Pancreas (tissue), 10 donors: Measurements from ENCODE around the gene GPR183. TPM values are rescaled to one million over a fixed set of nuclear protein-coding genes. Genes with fewer than 3 reads are reported as not detected.

Experiments used
- ATAC-seq, 4 donors: fragments of 200-7000 bp; cut with Tn5 transposase; one replicate each; pipeline versions ENCODE4 v1.8.0 to v1.9.1; 2020; ENCODE audit warnings: mild to moderate bottlenecking in 4 of 4, moderate library complexity in 4 of 4
- DNase-seq, 6 donors: peaks; one replicate each; pipeline ENCODE4 v3.0.0-alpha.2; 2020
- FAIRE-seq: peaks from 2 replicates; lab custom pipeline; 2012; peaks lifted over from hg19 to GRCh38; lab: Jason Lieb, UNC
- H3K27ac ChIP-seq, 4 donors: fragments of 200-600 bp; sonication (generic); 1 replicate in 3 of 4; 2 replicates in 1 of 4; pipeline versions ENCODE4 v1.5.0 to v1.8.0; 2020
- H3K27me3 ChIP-seq, 4 donors: fragments of 200-600 bp; one replicate each; pipeline ENCODE4 v1.8.0; 2021
- H3K36me3 ChIP-seq, 3 donors: fragments of 200-600 bp; sonication (generic) in 1 of 3; one replicate each; pipeline versions ENCODE4 v1.5.0 to v1.8.0; 2020 to 2021
- H3K4me1 ChIP-seq, 3 donors: fragments of 200-600 bp; one replicate each; pipeline ENCODE4 v1.8.0; 2021
- H3K4me3 ChIP-seq, 4 donors: fragments of 200-600 bp; sonication (generic) in 2 of 4; one replicate each; pipeline versions ENCODE4 v1.5.0 to v1.8.0; 2020 to 2021
- H3K9me3 ChIP-seq, 4 donors: fragments of 200-600 bp; one replicate each; pipeline ENCODE4 v1.8.0; 2021
- WGBS, 2 donors: extraction: QIAGEN DNeasy Blood & Tissue Kit; methylation state at CpG; one replicate each; pipeline ENCODE4 v1.1.7; 2013; 5-methylcytosine and 5-hydroxymethylcytosine counted together
- intact Hi-C, 3 donors: fragments of 100-400 bp; cut with DNase I; formaldehyde crosslinking; loops; one replicate each; pipeline versions ENCODE4 v1.11.1 to v1.14.2; 2022
- polyA plus RNA-seq, 2 donors: library from polyadenylated mRNA; stranded (reverse); fragments of 200-250 nt; gene quantifications; one replicate each; pipeline ENCODE4 v1.2.3, GENCODE V29; 2013
- total RNA-seq, 6 donors: library from RNA; stranded (reverse); fragmentation: NEBNext Ultra II Directional in 4 of 6; extraction: Animal tissue kit (Norgen Biotek cat#: 25700) in 4 of 6; gene quantifications; one replicate each; pipeline versions ENCODE4 v1.2.1 to v1.2.4, GENCODE V29; 2021 to 2023
- TF ChIP-seq, protein P1 (sequence below), 4 donors: fragments of 200-600 bp; sonication (generic) in 3 of 4; IDR thresholded peaks; one replicate each; pipeline versions ENCODE4 v1.5.0 to v1.8.0; 2021; ENCODE audit warnings: antibody characterized with exemption in 4 of 4
- donor health status: healthy with polysubstance abuse.
- donor health status: DM: no; HTN: no; CAD: no; lungs with moderate emphysema.
- donor health status: DM: no; HTN: no; CAD: no.
- donor health status: control.
- donor health status: control.
- donor health status: Bipolar disorder and iron deficiency.
- donor health status: DM: yes; HTN: yes; CAD: no.
- donor health status: DM: no; HTN: no; CAD: no.
- donor health status: DM: no; HTN: no; CAD: no.
- donor health status: DM: yes; HTN: yes; CAD: no.

Gene GPR183
- total and polyA plus RNA-seq, 8 donors = 0.23 to 3.5 (median 0.97) TPM

DNA sequence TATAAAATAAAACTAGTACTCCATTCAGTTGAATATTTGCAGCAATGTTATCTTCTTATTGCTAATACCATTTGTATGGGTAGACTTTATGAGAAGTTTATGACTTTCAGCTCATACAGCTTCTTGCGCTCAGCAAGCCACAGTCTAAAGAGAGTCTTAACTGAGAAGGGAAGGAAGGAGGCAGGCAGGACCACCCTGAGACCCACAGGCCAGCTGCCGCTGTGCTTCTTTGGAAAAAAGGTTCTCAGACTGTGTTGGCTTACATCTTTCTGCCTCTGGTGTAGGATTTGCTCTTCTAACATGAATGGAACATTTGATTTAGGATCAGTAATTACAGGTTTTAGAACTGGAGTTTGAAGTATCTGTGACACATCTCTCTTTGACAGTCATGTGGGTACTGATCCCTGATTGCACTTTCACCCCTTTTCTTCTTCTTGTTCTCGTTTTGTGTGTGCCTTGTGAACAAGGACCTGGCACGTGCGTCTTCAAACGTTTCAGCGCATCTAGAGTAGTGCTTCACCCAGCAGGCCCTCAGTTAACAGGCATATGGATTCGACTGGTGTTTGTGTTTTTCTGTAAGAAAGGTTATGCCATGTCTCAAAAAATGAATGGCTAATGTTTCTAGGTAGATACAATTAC is 41.9 kb downstream of the GPR183 start:
- no peak for ATAC-seq
- DNase-seq = no peak
- TF ChIP-seq, protein P1, sequence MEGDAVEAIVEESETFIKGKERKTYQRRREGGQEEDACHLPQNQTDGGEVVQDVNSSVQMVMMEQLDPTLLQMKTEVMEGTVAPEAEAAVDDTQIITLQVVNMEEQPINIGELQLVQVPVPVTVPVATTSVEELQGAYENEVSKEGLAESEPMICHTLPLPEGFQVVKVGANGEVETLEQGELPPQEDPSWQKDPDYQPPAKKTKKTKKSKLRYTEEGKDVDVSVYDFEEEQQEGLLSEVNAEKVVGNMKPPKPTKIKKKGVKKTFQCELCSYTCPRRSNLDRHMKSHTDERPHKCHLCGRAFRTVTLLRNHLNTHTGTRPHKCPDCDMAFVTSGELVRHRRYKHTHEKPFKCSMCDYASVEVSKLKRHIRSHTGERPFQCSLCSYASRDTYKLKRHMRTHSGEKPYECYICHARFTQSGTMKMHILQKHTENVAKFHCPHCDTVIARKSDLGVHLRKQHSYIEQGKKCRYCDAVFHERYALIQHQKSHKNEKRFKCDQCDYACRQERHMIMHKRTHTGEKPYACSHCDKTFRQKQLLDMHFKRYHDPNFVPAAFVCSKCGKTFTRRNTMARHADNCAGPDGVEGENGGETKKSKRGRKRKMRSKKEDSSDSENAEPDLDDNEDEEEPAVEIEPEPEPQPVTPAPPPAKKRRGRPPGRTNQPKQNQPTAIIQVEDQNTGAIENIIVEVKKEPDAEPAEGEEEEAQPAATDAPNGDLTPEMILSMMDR (IDR thresholded peaks at IDR 0.05) = no peak
- H3K36me3 ChIP-seq = no peaks in the 10 kb centered on the region
- WGBS, 2 donors = 74 to 79% methylated on average over 8 of the region's 8 CpGs
- H3K4me3 ChIP-seq = no peak overlapping the region
- H3K9me3 ChIP-seq = no peaks in the 10 kb centered on the region
- no peak overlapping the region for H3K27ac ChIP-seq
- no peaks in the 10 kb centered on the region for H3K4me1 ChIP-seq
- H3K27me3 ChIP-seq = no peaks in the 10 kb centered on the region
- intact Hi-C loops = loop anchor here in 2 of 3 donors (5.0 to 10.0 kb wide), 3 partner anchors 88 to 172 kb away; no protein-coding TSS in a partner anchor
- FAIRE-seq = no peak

DNA sequence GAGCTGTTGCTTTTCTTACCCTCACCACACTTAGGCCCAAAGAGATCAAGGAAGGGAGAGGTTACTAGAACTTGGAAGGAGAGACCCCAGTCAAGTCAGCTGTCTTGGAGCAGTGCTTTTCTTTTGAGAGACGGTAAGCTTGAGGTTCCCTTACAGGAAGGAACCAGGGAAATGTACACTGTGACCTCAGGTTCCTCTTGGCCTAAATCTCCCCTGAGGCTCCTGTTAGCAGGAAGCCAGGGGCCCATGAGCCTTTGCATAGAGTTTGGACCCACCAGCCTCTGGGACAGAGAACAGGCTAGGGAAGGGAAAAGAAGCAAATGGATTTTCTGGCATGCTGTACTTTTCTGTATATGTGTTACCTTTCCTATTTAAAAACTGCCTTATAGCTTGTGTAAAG is 43.1 kb downstream of the GPR183 start:
- 73 to 83% methylated on average over 1 of the region's 1 CpG for WGBS, 2 donors
- TF ChIP-seq, protein P1 (IDR thresholded peaks at IDR 0.05) = no peak

DNA sequence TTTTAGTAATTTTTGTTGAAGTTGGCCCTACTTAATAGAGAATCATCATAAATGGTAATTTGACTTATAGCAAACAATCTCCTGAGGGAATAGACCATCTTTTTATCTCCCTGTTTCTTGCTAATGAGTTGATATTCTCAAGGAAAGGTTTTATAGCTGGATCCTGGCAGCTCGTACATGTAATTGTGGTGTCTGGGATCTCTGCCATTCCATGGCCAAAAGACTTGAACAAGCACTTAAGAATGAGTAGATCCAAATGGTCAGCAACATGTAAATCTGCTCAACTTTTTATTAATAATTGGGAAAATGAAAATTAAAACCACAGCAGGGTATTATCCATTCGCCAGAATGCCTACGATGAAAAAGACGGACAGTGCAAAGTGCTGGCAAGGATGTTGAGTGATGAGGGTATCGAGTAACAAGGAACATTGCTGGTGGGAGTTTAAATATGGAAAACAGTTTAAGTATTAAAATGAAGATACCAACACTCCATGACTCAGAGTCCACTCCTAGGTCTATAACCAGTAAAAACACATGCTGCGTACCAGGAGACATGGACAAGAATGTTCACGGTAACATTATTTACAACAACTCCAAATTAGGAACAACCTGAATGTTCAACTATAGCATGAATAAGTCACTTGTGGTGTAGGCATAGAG is 43.9 kb downstream of the GPR183 start:
- H3K9me3 ChIP-seq = no peaks in the 10 kb centered on the region
- TF ChIP-seq, protein P1 (IDR thresholded peaks at IDR 0.05) = no peak
- DNase-seq (no peak), ATAC-seq (no peak), FAIRE-seq (no peak)
- intact Hi-C loops = loop anchor here in 2 of 3 donors (5.0 to 10.0 kb wide), 2 partner anchors 86 to 172 kb away; no protein-coding TSS in a partner anchor
- 92 to 94% methylated on average over 7 of the region's 7 CpGs for WGBS, 2 donors
- H3K4me1 ChIP-seq = no peaks in the 10 kb centered on the region
- no peak overlapping the region for H3K27ac ChIP-seq
- H3K4me3 ChIP-seq = no peak overlapping the region
- H3K27me3 ChIP-seq = no peaks in the 10 kb centered on the region
- H3K36me3 ChIP-seq = no peaks in the 10 kb centered on the region

More for the DNA sequence above, 43.1 kb downstream of the GPR183 start:
- no peak for DNase-seq
- no peak for ATAC-seq
- intact Hi-C loops = loop anchor here in 2 of 3 donors (5.0 to 10.0 kb wide), 2 partner anchors 87 to 171 kb away; no protein-coding TSS in a partner anchor
- no peak for FAIRE-seq
- H3K4me3 ChIP-seq = no peak overlapping the region
- no peaks in the 10 kb centered on the region for H3K9me3 ChIP-seq
- no peaks in the 10 kb centered on the region for H3K27me3 ChIP-seq
- no peaks in the 10 kb centered on the region for H3K36me3 ChIP-seq
- H3K4me1 ChIP-seq = no peaks in the 10 kb centered on the region
- H3K27ac ChIP-seq = no peak overlapping the region

DNA sequence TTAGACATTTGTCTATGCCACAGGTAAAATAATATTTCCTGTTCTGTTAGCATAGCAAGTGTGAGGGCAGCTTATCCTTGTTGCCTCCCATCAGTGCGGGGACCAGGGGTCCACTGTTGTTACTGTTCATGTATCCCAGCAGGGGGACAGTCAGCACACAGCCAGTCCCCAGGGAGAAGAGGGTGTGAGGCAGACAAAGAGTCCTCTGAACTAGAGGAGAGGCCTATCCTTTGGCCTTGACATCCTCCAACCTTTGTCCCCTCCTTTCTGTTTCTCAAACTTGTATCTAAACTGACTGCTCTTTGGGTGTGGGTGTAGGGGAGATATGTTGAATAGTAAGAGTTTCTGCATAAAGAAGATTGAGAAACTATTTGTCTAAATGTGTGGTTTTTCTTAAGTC is 46.1 kb downstream of the GPR183 start:
- no peaks in the 10 kb centered on the region for H3K27me3 ChIP-seq
- no peak for FAIRE-seq
- H3K9me3 ChIP-seq = no peaks in the 10 kb centered on the region
- WGBS, 2 donors = 97 to 100% methylated on average over 1 of the region's 1 CpG
- H3K36me3 ChIP-seq = no peaks in the 10 kb centered on the region
- no peak overlapping the region for H3K4me3 ChIP-seq
- H3K27ac ChIP-seq = no peak overlapping the region
- intact Hi-C loops = loop anchor here in 2 of 3 donors (5.0 to 10.0 kb wide), 2 partner anchors 84 to 174 kb away; no protein-coding TSS in a partner anchor
- no peaks in the 10 kb centered on the region for H3K4me1 ChIP-seq
- DNase-seq = no peak
- no peak for ATAC-seq
- TF ChIP-seq, protein P1 (IDR thresholded peaks at IDR 0.05) = no peak
